GM18861 (cell line): Measurements from ENCODE around the gene DST.
"Not testable (repeated sequence)": the region's sequence is repeated elsewhere in the genome, so short reads cannot be mapped to it uniquely, and the experiment has no call there.

Experiments used
- ATAC-seq: cut with Tn5 transposase; IDR thresholded peaks from one replicate; pipeline ENCODE4 v1.9.1; 2021; ENCODE audit not compliant: unreplicated experiment

The DST gene

DNA sequence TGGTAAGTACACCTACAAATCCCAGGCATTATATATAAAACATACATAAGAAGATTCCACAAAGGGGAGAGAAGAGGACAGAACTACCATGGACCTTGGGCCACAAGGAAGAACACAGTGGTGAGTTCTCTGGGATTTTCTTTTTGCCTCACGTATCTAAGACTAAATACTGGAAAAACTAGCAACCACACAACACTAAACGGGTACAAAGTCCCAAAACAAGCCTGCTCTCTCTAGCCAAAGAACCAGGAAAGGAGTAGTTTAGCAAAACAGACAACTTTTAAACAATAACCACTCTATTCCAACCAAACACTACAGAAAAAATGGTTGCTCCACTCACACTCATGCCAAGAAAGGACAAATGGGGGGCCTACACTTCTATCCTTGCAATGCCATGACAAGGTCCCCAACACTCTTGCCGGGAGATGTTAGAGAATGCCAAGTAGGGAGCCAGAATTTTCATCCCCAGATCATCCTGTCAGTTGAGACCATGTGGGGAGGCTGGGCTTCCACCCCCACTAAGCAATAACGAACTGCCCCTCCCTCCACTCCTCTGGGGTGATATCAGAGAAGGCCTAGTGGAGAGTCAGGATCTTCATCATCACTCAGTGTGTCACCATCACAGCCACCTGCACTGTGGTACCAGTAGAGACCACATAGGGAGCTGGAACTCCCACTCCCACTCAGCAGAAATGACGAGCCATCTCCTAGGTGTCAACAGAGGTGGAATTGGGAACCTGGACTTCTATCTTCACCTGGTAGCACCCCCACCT lies 123.5 kb downstream of the DST start:
- no peak for ATAC-seq

DNA sequence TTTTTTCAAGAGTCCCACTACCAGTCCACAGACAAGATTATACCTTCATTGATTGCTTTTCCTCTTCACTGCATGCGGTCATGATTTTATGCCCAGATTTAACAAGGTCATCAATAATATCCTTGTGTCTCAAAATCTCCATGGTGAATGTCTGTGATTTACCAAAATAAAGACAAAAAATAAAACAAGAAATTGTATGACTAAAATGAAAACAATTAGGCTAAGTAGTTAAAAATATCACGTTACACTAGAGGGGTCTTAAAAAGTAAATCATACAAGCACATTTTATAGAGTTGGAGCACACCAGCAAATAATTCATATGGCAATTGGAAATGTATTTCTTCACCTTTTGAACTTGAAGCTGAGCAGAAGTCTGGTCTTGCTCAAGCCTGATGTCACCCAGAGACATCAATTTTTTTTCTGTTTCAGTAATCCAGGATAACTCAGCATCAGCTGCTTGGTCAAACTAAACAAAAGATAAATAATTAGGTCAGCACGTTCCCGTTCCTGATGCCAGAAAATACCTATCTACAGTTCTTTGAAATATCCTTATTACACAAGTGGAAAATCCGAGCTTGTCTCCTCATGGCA lies 125.4 kb downstream of the DST start:
- no peak for ATAC-seq

DNA sequence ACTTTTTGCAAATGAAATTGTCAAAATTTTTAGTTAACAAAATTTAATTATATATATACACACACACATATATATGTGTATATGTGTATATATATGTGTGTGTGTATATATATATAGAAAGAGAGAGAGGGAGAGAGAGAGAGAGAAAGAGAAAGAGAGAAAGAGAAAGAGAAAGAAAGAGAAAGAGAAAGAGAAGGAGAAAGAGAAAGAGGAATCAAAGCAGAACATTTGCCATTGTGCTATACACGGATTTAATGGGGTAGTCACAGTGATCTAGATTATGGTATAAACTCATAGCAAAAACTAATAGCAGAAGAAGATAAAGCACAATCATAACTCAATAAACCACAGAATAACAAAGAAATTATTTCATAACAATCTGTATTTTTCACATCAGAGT lies 126.7 kb downstream of the DST start:
- ATAC-seq, result no peak

DNA sequence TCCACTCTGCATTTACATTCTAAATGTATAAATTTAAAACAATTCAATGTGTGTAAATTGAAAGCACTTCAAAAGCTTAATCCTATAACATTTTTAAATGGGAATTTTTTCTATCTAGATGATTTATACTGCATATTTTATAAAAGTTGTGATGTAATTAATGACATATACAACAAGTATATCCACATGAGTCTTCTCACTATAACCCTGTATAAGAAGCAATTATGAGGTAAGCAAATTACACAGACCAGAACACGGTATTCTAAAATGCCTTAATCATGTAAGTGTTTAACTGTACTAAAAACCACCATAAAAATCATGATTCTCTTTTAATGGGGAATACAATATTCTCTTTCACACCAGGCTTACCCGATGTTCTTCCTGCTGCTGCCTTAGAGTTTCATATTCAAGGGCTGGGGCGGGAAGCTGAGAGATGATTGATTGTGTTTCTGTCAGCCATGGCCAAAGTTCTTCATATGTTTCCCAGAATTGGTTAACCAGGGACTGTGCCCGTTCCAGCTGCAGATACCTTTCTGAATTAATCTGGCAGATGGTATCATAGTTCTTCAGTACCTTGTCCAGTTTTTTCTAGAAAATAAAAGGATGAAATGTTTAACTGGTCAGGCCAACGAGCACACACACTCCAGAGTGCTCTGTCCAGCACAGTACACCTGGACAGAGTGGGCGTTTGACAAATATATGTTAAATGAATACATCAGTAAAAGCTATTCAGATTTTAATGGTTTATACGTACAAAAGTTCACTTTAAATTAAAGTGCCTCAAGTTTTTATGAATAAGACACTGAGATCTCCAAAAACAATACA lies 127.4 kb downstream of the DST start:
- ATAC-seq, result no peak

DNA sequence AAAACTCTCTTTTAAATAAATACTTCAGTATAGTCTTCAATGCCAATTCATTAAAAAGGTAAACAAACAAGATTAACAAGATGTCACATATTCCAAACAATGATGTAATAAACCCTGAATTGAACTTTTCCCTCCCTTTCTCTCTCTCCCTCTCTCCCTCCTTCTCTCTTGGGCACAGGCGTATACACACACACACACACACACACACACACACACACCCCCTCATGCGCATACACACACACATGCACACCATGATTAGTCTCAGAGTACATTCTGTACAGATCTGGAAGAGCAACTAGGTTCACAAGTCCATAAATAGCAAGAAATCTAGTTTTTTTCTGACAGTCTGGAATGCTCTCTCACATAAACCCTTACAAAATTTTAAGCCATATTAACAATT lies 128.3 kb downstream of the DST start:
- ATAC-seq, result no peak

DNA sequence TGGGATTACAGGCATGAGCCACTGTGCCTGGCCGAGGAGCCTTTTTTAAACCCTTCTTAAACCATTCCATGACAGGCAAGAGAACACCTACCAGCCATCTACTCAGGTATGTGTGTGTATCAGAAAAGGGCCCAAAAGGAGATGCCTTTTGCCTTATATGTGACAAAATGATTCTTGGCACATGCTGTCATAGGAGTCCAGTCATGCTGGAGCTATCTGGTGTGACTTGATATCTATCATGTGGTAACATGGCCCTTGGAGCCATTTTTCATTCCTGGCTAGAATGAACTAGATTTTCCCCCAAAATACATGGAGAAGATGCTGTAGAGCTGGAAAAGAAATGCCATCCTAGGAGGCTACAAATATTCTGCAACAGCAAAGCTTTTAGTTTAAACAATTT lies 129.1 kb downstream of the DST start:
- no peak for ATAC-seq

DNA sequence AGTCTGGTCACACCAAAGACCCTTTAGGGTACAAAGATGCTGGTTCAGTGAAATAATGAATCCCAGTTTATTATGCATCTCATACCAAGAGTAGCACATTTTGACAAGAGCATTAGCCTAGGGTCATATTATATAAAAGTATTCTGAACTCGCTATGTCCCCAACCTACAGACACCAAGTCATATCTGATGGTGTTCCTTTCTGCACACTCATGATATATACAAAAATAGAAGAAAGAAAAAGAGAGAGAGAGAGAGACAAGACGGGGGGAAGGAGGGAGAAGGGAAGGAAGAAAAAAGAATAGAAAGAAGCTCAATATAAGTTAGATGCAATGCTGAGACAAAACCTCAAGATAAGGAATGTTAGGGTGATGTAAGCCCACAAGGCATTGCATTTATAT lies 131.1 kb downstream of the DST start:
- no peak for ATAC-seq

DNA sequence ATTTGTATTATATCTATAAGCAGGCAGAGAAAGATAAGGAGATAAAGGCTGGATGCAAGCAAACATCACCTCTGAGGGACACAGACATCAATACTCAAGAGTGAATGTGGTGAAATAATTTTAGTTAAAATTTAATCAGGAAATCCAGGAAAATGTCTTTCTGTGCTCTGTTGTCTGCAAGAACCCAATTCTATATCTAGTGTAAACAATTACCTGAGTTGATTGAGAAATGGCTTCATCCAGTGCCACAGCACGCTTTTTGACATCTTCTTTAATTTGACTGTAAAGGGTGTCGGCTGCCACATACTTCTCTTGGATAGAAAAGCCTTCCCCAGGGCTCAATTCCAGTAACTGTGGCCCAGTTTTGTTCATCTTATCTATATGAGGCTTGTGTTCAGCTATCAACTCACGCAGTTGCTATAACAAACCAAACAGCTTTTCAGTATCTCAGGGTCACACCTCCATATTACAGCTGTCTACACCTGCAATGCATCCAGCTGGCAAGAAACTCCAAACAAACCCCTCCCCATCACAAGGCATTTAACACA lies 131.6 kb downstream of the DST start:
- no peak for ATAC-seq

DNA sequence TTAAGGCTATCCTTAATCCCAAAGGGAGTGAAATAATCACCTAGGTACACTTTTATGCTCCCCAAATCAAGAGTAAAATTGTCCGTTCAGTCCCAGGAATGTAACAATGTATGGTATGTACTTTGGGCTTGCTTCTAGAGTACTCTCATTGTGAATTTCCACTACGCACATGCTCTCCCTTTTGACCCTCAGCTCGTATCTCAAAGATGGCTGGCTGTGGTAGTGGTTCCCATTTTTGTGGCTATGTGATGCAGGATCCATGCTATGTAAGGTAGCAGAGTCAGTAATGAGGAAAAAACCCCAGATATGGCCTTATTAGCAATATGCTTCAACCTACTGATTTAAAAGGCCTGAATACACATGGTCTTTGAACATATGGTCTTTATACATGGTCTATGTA lies 133.7 kb downstream of the DST start:
- ATAC-seq, result no peak

DNA sequence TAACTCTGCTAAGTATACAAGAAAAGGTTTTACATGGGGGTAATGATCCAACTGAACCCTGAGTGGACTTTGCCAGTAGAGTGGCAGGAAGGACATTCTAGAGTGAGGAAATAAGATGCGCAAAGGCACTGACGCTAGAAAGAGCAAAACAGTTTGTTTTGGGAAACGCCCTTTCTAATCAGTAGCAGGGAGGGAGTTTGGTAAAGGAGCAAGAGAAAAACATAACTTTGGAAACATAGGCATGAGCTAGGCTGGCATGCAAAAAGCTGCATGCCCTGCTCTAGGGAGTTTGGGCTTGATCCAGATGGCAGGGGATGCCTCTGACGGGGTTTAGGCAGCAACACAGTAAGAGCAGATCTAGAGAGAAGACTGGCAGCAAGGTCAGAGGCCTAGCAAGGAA lies 135.2 kb downstream of the DST start:
- no peak for ATAC-seq

DNA sequence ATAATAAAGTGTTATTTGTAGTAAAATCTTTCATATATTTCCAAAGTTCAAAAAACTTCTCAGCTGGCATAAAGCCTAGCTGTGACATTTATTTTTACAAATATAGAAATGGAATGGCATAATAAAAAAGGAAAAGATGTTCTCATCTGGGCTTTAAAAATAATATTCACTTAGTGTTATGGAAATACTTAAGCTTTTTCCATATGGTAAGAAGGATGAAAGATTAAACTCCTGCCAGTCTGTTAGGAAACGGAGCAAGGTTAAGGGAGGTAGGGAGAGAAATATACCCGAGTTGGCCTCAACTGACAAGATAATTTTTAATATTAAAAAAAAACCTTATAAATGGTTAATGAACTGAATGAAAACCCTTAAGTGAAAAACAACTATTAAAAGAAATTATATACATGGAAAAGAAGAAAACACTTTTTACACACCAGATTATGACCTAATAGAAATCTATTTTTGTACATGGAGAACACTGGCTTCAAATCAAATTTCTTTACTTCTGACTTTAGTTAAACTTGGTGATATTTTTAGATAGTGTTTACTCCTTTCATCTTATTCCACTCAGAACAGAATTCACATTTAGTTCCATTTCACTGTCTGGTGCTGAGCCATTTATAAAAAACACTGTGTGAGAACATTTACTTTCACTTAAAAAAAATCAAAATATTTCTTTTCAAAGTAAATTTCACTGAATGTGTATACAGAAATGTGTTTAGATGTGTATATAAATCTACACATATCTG lies 137.0 kb downstream of the DST start:
- no peak for ATAC-seq

DNA sequence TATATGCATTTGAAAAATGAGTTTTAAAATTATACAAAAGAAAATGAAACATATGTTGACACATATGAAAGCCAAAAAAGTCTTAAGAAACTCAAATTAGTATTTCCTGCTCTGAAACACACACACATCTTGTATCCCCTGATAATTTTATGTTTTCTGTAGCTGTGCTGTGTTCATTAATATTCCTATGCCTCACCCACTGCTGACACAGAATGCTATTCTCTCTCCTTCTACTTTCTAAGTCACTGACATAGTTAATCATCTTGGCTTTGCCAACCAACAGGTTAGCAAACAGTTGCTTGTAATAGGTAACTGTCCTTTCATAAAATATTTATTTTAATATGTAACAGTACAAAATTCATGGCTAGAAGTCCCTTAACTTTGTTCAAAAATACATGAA lies 140.7 kb downstream of the DST start:
- ATAC-seq, result no peak

DNA sequence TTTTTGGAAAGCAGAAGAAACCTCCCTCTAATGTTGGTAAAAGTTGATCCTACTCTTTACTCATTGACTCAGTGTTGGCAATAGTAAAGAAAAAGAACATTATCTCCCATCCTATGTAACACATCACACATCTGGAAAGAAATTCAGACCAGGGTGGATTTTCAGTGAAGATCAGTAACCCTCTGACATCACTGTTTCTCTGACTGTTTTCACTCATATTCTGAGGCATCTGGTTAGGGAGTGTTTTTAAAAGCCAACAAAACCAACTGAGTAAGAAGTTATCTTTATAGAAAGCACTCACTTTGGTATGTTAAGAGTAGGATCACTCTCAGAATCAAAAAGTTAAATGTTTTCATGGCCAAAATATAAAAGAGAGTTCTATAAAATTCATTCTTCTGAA lies 143.6 kb downstream of the DST start:
- ATAC-seq, result no peak

DNA sequence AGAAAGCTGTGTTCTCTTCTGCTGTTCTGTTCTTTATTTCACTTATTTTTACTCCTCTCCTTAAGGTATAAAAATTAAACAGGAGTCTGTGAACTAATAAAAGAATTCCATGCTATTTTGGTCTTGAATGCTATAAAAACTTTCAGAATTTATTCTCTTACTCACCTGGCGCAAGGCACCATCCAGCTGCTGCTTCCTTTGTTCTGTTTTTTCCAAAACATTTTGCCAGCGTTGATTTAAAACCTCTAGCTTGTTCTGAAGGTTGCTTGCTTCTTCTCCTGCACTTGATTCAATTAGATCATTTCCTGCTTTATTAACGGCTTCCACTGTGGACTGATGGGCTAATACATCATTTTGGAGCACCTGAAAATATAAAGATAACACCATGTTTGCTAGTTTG lies 145.0 kb downstream of the DST start:
- ATAC-seq, result no peak

DNA sequence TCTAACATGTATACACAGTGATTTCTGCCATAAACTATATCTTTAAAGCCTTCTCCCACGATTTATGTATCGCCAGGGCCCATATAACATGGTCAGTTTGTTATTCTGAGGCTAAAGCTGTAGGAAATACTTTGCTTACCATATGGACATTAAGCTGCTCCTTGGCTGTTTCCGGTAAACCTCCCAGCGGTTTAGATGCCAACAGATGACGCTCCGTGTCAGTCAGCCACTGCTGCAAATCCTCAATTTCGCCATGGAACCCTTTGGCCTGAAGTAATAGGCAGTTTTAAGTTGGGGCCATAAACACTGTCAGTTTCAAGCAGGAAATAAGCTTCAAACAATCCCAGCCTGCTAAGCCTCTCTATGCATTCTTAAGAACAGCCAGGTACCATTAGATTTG lies 145.4 kb downstream of the DST start:
- ATAC-seq, result no peak

DNA sequence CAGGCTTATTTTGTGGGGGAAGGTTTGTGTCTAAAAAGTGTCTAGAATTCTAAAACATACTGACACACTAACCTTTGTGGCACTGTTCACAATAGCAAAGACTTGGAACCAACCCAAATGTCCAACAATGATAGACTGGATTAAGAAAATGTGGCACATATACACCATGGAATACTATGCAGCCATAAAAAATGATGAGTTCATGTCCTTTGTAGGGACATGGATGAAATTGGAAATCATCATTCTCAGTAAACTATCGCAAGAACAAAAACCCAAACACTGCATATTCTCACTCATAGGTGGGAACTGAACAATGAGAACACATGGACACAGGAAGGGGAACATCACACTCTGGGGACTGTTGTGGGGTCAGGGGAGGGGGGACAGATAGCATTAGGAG lies 146.0 kb downstream of the DST start:
- not testable (repeated sequence) for ATAC-seq

DNA sequence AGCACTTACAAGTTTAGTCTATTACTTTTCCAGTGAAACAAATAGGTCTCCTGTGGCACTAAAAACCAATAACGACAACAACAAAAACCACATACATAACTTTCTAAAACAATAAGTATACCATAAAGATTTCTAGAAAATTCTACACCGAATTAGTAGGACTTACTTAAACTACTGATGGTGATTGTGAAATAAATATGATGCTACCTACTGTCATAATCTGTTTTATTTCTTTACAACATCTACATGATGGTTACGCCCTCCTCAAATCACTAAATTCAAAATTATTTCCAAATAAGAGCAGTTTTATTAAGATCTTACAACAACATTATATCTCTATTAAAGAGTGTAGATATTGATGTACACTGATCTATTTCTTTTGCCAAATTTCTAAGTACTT lies 147.0 kb downstream of the DST start:
- no peak for ATAC-seq

DNA sequence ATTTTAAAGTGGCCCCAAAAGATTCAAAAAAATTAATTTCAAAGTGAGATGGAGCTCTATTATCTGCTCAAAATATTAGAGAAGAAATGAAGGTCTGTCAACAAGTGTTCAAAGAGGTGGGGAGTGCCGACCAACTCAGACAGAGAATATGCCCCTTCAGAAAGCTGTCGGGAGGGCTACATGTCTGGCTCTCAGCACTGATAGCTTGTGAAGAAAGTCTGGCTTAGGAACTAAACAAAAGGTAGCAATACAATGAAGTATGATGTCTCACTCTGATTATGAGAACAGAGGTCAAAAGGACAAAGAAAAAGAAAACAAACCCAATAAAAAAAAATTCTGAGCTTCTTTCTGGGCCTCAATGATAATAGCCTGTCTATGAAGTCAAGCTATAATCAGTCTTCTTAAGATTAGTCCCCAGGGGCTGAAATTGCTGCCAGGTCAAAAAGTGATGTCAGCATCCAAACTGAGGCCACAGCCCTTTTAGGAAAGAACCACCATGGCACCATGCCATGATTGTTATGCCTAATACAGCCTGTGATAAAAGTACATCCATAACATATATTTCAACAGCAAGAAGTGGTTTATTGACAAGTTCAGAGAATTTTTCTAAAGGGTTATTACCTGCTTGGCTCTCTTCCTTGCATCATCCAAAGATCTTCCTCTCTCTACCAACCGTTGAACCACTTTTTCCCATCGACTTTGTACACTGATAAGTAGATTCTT lies 150.9 kb downstream of the DST start:
- no peak for ATAC-seq

DNA sequence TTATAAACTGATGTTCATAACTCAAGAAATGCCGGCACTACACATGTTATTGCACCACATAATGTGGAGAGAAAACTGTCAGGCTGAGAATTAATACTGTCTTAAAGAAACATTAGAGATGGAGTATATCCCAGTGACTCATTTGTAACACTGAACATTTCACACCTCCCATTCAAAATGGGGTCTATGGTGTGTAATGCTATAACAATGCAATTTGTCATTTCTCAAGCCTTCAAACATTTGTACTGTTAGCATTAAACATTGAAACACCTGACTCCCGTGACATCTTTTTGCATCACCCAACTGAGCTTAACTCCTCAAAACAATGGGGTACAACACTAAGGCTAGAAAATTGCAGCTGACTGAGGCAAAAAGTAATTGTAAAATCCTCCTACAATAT lies 151.7 kb downstream of the DST start:
- no peak for ATAC-seq

DNA sequence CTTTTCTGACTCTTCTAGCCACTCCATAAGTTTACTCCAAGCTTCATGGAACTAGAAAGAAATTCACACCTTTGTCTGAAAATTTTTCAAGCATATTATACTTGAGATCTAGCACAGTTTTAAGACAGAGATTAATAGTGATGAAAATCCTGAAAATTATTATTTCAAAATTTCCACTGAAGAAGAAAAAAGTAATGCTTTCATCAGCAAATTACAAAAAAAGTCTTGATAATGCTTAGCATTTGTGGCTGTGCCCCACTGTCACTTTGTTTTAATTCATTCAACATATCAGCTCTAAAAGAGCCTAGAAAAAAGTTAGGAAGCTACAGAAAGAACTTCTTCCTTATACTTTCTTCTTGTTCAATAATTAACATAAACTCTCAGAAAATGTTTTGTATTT lies 153.1 kb downstream of the DST start:
- ATAC-seq, result no peak

DNA sequence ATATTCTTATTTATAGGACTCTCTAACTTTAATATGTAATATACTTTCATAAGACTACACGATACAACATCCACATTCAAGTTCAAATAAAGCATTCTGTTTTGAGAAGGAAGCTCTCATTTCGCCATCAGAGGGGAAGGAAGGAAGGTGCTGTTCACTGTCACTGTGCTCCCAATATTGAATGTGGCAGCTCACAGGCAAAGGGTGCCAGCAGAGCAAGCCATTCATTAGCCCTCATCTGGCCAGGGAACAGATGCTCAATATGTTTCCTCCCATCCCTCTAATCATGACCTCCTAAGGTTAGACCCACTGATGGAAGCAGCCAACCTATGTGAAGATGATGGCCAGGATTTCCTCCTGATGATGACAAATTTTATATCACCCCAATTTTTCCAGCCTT lies 154.4 kb downstream of the DST start:
- no peak for ATAC-seq
